HG03025 (cell line): ENCODE results near the gene ZFP28.

Source experiments
- ATAC-seq: cut with Tn5 transposase; IDR thresholded peaks from one replicate; pipeline ENCODE4 v1.9.1; 2021; ENCODE audit warnings: mild to moderate bottlenecking, moderate library complexity; ENCODE audit not compliant: unreplicated experiment, low FRiP score

ZFP28 gene

DNA sequence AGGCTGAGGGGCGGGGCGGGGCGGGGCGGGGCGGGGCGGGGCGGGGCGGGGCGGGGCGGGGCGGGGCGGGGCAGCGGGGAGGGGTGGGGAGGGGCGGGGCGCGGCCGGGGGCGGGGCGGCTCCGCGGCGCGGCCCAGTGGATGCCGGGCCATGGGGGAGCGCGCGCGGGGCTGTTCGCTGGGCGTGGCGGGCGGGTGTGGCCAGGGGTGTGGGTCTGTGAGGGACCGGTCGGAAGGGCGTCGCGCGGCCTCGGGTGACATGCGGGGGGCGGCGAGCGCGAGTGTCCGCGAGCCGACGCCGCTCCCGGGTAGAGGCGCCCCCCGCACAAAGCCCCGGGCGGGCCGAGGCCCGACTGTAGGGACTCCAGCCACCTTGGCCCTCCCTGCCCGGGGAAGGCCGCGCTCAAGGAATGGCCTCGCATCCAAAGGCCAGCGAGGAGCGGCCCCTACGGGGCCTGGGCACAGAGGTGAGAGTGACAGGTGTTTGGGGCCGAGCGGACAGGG, at the start of gene ZFP28:
ZFP28 (plus strand) TSS at position 188 of the 503 bp plus-strand sequence; CDS start at position 259, 71 bp downstream.
- peak; percentile 28 for ATAC-seq

DNA sequence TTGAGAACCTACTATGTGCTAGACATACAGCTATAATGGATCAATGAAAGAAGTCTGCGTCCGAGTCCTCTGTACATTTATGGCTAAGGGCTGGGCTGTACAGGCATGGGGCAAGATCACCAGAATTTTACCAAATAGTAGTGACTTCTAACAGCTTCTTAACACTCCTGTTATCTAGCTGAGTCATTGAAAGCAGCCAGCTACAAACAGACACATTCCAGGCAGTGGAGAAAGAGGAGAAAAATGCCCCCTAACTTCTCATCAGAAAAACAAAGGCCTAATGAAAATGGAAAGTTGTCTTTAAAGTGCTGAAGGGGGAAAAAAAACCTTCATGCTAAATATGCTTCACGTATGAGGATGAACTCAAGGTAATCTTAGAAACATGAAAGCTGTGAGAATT, 47.3 kb upstream of the ZFP28 start:
- no peak for ATAC-seq

DNA sequence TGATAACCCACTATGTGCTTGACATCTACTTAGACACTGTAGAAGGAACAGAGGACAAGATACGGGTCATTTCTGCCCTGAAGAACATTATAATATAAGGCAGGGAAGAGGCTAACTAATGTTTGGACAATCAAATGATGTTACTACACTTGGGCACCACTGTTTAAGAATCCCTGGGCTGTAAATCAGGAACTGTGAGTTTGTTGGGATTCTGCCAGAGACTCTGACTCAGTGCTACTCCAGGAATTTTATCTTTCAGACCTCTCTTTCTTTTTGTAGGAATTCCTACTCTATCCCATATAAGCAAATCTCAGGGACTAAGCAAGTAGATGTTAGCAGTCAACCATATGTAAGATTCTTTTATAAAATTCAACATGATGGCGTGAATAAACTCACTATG, 34.2 kb upstream of the ZFP28 start:
- ATAC-seq, result no peak

DNA sequence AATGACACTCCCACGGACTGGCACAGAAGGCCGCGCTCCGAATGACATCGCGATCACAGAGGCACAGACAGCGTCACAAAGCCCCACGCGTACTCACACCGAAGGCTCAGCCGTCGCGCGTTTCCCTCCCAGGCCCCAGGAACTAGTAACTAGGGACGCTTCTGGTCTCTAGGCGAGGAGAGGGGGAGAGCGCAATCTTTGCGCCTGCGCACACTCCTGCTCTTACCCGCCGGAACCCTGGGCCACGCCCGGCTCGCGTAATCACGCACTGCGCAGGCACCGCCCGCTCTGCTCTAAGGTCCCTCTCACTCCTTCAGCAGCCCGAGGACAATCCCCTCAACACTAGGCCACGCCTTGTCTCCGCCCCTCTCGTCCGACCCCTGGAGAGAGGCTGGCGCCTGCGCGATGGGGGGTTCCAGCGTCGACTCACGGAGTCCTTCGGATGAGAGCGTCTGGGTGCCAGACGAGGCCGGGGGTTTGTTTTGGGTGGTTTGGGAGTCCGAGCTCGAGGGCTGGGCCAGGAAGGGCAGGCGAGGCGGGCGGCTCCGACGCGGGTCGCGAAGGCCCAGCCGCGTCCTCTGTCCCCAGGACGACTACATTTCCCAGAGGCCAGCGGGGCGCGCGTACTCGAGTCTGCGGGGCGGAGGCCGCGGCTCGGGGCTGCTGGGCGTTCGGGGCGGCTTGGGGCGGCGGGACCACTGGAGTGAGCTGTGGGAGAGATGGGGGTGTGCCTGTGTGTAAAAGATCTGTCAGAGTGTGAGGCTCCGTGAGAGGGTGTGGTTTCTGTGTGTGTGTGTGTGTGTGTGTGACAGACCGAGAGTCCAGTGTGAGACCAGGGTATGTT, 31.1 kb upstream of the ZFP28 start, which contains the start of gene ZNF471:
ZNF471 (plus strand) TSS at position 410 of the 844 bp plus-strand sequence. CDS start 3,717 bp downstream, outside the sequence.
- no peak for ATAC-seq

DNA sequence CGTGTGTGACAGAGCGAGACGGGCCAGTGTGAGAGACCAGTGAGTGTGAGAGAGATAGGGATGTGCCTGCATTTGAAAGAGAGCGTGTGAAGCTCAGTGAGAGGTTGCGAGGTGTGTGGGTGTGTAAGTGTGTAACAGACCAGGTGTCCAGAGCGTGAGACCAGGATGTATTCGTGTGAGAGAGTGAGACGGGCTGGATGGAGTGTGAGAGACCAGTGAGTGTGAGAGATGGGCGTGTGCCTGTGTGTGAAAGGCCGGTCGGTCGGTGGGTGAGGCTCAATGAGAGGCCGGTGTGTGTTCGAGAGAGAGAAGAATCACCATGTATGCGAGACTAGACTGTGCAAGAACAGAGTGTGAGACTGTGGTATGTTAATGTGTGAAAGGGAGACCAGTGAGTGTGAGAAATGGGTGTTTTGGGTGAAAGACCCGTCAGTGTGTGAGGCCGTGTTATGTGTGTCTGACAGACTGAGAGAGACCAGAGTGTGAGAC, 30.4 kb upstream of the ZFP28 start:
- ATAC-seq, result no peak

DNA sequence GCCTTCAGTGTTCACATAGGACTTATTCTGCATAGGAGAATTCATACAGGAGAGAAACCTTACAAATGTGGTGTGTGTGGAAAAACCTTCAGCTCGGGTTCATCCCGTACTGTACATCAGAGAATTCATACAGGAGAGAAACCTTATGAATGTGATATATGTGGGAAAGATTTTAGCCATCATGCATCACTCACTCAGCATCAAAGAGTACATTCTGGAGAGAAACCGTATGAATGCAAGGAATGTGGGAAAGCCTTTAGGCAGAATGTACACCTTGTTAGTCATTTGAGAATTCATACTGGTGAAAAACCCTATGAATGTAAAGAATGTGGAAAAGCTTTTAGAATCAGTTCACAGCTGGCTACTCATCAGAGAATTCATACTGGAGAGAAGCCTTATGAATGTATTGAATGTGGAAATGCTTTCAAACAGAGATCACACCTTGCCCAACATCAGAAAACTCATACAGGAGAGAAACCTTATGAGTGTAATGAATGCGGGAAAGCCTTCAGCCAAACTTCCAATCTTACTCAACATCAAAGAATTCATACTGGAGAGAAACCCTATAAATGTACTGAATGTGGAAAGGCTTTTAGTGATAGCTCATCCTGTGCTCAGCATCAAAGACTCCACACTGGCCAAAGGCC, 13.4 kb upstream of the ZFP28 start:
- ATAC-seq, result no peak

DNA sequence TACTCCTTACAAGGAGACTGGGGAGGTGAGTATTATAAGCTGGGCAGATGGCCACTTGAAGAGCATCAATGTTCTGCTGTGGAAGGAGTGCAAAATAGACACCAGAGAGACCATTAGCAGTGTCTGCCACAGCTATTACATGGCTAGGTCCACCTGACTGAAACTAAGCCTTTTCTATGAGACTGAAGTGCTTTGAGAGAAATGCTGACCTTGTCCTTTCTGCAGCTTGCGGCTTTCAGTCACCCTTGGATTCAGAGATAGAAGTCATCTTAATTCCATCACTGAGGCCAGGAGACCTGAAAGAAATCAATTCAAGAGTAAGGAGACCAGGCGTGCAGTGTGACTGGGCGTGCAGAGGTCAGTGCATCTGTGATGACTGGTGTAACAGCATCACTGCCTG, 1.3 kb upstream of the ZFP28 start:
- ATAC-seq, result no peak

DNA sequence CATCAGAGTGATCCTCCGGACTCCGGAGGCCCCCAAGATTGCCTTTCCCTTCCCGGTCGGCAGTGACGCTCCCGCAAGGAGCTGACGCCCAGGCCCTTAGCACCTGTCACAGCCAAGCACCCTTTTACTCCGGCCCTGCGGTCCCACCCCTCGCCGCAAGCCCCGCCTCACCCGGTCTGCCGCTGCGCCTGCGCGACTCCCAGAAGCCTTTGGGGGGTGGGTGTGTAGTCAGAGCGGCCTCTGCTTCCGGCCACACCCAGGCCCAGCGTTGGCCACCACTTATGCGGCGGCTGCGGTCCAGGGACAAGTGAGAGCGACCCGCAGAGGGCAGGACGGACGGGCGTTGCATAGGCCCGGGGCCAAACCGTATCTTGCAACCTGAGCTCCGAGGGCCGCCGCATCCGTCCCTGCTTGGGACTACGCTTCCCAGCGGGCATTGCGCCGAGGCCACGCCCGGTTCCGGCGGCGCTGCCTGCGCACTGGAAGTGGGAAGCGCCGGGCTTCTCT, 441 bp upstream of the ZFP28 start:
- peak; percentile 72 for ATAC-seq

DNA sequence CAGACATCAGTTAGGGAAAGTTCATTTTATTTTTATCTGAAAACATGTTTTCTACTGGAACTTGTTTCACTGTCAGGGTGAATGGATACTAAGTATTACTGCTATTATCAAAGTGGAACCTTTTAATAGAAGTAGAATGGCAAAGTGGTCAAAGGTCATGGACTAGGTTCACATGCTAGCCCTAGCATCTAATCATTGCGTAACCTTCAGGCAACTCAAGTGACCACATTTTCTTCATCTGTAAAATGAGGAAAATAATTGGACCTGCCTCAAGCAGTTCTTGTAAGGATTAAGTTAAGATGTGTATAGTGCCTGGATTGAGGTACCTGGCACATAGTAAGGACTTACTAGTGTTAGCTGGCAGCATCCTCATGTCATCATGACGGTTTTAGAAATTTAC, 5.0 kb downstream of the ZFP28 start:
- ATAC-seq, result no peak

DNA sequence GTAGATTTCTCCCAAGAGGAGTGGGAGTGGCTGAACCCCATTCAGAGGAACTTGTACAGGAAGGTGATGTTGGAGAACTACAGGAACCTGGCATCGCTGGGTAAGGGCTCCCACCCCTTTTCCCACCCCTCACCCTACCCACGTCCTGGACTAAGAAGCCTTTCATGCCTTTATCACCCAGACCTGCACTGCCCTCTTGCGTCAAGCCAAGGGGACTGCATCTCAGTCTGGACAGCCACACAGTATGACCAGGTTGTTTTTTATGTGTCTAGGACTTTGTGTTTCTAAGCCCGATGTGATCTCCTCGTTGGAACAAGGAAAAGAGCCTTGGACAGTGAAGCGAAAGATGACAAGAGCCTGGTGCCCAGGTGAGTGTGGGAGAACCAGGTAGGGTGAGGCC, 8.8 kb downstream of the ZFP28 start:
- no peak for ATAC-seq

DNA sequence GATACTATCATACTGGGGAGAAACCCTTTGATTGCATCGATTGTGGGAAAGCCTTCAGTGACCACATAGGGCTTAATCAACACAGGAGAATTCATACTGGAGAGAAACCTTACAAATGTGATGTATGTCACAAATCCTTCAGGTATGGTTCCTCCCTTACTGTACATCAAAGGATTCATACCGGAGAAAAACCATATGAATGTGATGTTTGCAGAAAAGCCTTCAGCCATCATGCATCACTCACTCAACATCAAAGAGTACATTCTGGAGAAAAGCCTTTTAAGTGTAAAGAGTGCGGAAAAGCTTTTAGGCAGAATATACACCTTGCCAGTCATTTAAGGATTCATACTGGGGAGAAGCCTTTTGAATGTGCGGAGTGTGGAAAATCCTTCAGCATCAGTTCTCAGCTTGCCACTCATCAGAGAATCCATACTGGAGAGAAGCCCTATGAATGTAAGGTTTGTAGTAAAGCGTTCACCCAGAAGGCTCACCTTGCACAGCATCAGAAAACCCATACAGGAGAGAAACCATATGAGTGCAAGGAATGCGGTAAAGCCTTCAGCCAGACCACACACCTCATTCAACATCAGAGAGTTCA, 15.6 kb downstream of the ZFP28 start:
- no peak for ATAC-seq

DNA sequence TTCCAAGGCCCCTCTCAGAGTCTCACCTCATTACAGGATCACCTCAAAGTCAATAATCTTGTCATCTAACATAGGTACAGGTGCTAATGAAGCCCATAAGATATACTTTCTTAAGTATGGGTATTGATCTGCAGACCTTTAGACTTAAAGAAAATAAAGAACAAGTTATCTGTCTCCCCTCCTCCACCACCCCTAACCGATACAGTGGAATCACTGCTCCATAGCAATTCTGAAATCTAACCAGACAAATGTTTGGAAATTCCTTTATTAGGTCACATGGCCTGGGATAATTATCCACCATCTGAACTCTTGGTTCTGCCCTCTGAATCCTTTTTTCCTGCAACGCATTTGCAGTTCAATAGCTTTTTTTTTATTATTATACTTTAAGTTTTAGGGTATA, 24.0 kb downstream of the ZFP28 start:
- ATAC-seq, result no peak

DNA sequence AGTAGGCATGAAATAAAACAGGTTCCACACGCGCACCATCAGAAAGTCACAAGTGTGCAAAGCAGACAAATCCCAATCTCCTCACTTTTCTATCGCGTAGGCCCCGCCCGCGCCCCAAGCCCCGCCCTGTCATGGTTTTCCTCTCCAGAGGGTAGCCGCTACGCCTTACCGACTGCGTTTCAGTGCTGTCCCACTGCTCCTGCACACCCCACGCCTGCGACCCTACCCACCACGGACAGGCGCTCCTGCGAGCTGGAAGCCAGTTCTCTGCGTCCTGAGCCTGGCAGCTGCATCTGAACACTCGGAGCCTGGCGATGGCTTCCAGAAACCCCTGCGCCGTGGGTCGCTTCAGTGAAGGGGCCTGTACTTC, 28.1 kb downstream of the ZFP28 start:
- ATAC-seq, result peak; percentile 21

DNA sequence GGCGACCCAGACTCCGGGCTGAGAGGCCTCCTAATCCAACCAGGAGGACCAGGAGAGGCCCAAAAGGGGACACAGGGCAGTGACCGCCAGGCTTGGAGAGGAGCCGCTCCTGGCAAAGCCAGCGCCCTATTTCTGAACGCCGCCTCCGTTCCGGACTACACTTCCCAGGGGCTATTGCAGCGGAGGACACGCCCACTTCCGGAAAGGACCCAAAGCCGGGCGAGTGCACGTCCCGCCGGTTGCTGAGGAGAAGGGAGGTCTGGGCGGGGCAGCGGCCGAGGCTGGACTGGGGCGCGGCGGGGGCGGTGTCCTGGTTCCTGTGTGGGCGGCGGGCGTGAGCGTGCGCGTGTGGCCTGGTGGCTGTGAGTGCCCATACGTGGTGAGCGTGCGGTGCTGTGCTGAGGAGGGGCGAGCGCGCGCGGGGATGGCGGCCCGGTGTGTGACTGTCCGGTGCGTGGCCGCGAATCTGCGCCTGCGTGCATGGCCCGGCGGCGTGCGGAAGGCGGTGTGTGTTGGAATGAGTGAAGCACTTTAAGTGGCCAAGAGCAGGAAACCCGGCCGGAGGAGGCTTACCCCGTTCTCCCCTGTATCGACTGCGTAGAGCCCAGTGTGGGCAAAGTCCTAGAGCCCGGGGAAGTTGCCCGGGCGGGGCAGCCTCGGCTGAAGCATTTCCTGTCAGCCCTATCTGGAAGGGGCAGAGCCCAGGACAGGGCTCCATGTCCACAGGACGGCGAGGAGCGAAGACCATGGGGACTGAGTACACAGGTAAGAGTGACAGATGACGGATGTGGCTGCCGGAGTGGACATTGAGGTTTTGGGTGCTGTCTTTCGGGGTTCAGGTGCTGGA, 28.7 kb downstream of the ZFP28 start, which contains the start of gene ZNF470:
ZNF470 (plus strand) TSS at position 195 of the 847 bp plus-strand sequence. CDS start 2,844 bp downstream, outside the sequence.
- ATAC-seq, result peak; percentile 94

DNA sequence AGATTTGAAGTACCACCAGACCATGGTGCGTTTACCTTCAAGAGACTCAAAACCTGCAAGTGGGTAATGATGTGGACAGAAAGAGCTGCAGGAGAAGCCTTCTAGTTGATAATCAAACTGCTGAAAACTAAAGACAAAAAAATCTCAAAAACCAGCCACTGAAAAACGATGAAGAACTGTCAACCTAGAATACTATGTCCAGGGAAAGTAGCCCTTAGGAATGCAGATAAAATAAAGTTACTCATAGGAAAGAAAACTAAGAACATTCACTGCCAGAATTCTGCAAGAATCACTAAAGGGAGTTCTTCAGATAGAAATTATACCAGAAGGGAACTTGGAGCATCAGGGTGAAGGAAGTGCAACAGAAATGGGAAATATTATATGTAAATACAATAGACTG, 33.8 kb downstream of the ZFP28 start:
- no peak for ATAC-seq

DNA sequence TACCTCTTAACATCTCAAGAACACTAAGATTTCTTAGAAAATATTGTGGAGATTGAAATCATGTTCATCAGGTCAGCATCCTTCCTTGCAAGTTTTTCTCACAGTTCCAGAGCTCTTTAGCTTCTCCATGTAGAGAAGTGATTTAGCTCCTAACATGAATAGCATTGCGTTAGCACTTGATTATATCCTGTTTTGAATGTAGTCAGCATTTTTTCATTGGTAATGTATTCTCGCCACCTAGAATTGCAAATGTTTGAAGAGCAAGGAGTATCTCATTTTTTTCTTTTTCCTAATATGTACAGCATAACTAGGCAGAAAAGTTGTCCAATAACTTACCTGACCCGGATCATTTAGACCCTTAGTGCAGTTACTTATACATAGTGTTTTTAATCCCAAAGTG, 35.2 kb downstream of the ZFP28 start:
- ATAC-seq, result no peak

DNA sequence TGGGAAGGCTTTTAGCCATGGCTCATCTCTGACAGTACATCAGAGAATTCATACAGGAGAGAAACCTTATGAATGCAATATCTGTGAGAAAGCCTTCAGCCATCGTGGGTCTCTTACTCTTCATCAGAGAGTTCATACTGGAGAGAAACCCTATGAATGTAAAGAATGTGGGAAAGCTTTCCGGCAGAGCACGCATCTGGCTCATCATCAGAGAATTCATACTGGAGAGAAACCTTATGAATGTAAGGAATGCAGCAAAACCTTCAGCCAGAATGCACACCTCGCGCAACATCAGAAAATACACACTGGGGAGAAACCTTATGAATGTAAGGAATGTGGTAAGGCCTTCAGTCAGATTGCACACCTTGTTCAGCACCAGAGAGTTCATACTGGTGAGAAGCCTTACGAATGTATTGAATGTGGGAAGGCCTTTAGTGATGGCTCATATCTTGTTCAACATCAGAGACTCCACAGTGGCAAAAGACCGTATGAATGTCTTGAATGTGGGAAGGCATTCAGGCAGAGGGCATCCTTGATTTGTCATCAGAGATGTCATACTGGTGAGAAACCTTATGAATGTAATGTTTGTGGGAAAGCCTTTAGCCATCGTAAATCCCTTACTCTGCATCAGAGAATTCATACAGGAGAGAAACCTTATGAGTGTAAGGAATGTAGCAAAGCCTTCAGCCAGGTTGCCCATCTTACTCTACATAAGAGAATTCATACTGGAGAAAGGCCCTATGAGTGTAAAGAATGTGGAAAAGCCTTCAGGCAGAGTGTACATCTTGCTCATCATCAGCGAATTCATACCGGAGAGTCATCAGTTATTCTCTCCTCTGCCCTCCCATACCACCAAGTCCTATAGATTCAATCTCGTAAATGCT, 39.2 kb downstream of the ZFP28 start:
- no peak for ATAC-seq

DNA sequence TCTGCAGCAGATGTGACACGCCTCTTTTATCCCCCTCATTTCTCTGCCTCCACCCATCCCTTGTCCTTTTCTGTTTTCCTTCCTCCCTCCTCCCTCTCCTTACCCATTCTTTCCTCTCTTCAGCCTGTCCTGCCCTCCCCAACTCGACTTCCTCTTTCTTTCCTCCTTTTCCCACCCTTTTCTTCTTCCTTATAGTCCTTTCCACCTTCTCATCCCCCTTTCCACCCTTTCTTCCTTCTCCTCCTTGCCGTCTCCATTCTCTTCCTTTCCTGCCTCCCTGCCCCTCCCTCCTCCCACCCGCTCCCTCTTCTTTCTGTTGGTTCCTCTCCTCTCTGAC, 55.7 kb downstream of the ZFP28 start:
- ATAC-seq, result no peak
